ENCODE data around the gene NUSAP1.
"Not testable (repeated sequence)": the region's sequence is repeated elsewhere in the genome, so short reads cannot be mapped to it uniquely, and the experiment has no call there.

Gene NUSAP1

DNA sequence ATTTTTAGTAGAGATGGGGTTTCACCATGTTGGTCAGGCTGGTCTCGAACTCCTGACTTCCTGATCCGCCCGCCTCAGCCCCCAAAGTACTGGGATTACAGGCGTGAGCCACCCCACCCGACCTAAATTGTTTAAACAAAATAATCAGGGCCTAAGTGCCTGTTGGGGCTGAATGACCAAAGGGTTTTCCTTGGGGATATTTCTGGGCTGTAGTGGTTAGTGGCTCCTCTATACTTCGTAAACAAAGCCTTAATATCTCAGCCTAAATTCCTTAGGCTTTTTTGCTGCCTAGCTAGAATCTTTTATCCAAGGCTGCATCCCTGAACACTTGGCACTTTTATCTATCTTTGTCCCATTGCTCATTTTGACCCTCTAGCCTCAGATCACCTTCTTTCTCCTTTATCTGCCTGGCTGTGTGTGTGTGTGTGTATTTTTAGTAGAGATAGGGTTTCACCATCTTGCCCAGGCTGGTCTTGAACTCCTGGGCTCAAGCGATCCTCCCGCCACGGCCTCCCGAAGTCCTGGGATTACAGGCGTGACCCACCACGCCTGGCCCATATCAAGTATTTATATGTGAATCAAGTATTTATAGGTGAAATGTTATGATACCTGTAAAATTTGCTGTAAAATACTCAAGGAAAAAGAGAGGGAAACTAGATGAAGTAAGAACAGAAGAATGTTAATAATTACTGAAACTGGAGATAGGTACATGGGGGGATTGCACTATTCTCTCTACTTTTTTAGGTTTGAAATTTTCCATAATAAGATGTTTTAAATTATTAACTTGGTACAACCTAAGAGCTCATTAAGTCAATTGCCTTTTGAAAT is 1.8 kb downstream of the NUSAP1 start:
- DNase-seq, result no peak

GRCh38 chr15:41336549-41336948 is 3.9 kb downstream of the NUSAP1 start:
- DNase-seq, result no peak

GRCh38 chr15:41337047-41337446 is 4.4 kb downstream of the NUSAP1 start:
- DNase-seq, result no peak

DNA sequence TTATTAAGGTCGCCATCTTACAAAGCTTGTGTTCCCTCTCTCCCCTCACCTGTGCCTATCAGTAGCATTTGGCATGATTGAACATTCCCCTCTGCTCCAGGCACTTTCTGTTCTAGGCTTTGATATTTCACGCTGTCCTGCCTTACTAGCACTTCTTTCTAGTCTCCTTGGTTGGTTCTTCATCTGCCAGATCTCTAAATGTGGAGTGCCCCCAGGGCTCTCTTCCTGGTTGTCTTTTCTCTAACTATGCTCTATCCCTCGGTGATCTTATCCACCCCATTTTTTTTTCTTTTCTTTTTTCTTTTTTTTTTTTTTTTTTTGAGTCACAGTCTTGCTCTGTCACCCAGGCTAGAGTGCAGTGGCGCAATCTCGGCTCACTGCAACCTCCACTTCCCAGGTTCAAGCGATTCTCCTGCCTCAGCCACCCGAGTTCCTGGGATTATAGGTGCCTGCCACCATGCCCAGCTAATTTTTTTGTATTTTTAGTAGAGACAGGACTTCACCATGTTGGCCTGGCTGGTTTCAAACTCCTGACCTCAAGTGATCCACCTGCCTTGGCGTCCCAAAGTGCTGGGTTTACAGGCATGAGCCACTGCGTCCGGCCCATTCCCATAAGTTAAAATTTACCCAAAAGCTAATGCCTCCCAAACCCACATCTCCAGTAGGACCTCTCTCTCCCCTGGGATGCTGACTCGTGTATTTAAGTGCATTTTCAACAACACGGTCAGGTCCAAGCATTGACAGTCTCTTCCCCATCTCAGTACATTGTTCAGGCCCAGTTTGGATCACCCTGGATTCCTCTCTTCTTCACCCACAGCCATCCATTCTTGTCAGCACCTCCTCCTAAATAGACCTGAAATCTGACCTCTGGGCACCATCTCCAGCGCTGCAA is 5.2 kb downstream of the NUSAP1 start:
- DNase-seq, result no peak

DNA sequence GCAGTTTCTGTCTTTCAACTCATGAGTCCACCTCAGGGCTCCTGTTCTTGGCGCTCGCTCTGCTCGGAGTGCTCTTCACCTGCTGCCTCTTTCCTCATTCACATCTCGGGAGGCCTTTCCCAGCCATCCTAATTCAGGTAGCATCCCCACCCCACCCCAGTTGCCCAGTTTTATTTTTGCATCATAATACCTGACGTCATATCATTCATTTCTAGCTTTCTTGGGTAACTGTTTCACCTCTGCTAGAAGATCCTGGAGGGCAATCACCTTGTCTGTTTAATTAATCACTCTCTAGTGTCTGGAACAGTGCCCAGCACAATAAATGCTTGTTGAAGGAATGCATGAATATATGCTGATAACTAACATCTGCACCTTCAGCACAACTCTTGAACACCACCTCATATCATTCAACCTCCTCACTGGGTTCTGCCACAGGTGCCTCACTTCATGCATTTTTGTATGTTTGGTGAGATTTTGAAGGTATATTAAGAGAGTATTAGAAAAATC is 7.6 kb downstream of the NUSAP1 start:
- no peak for DNase-seq

DNA sequence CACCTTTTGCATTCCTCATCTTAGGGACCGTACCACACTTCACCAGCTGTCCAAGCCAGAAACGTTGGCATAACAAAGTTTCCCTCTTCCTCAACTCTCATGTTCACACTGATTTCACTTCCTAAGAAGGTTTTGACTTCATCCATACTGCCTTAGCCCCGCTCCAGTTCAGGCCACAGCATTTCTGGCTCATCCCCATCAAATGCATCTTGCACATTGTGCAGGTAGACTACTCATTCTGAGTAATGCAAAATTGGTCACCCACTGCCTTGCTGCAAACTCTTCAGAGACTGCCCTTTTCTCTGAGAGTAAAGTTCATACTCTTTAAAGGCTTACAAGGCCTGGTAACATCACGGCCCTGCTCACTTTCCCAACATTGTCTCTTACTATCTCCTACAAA is 8.8 kb downstream of the NUSAP1 start:
- no peak for DNase-seq

- no peak for DNase-seq
These were observed 14.6 kb downstream of the NUSAP1 start for GRCh38 chr15:41347236-41347635.

DNA sequence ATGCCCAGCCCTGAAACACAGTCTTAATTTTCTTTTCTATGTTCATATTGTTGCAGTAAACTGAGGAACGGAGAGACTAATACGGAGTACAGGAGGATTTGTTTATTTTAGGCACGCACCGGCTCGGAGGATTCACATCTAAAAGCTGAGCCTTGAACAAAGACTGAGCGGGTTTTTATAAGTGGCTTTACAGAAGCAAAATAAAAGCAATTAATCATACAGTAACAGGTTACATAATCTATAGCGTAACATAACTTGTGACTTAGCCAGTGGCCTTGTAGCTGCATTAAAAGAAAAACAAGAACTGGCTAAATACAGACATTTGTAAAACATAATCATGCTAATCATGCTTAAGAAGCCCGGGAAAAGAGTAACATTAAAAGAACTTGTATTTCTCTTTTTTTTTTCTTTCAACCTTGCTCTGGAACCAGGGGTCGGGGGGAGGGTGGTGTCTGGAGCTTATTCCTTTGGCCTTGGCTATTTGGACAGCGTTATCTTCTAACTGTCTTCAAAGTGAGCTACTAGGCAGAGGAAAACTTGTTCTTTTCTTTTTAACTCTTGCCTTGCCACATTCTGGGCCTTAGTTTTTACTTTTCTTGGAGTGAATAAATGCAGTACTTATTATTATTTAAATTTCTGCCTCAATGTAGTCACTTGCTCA is 17.5 kb downstream of the NUSAP1 start:
- DNase-seq, result no peak

DNA sequence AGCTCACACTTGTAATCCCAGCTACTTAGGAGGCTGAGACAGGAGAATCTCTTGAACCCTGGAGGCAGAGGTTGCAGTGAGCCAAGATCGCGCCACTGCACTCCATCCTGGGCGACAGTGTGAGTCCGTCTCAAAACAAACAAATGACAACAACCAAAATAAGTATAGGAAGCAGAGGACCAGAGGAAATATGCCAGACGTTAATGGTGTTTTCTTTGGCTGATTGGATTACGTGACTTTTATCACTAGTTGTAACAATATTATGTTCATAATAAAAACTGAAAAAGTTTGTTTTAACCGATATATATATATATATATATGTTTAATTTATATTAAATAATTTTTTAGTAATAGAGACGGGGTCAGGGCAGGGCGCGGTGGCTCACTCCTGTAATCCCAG is 21.7 kb downstream of the NUSAP1 start:
- DNase-seq, result no peak

DNA sequence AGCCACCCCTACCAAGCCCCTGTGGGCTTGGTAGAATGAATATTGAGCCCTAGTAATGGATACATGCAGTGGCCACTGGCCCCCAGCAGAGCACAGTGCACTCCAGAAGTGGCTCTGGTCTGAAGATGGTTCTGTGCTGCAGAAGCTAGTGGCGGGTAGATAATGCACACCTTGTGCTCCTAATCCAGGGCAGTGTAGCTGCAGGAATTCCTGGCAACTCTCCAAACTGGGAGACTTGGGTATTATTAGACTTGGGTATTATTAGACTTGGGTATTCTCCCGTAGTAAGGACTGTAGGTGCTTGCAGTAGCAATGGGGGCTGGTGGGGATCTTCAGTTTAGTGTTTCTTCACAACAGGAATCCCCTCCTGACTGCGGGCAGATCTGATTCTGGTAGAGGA is 34.7 kb downstream of the NUSAP1 start:
- DNase-seq, result no peak

GRCh38 chr15:41377978-41378377 is 45.3 kb downstream of the NUSAP1 start:
- no peak for DNase-seq

- DNase-seq, result not testable (repeated sequence)
These were observed 51.5 kb downstream of the NUSAP1 start for GRCh38 chr15:41383974-41384749.

GRCh38 chr15:41387646-41388045 is 55.0 kb downstream of the NUSAP1 start:
- no peak for DNase-seq

DNA sequence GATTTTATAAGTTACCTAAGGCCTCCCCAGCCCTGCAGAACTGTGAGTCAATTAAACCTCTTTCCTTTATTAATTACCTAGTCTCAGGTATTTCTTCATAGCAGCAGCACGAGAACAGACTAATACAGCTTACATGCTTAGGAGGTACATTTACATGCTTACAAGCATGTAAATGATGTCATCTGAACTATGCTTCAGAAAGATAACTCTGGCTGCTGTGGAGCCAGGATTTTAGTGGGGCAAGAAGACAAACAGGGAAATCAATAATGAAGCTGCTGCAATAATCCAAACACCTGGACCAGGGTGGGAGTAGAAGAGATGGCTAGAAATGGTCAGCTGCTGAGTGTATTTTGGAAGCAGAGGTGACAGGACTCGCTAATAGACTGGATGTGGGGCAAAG is 60.0 kb downstream of the NUSAP1 start:
- DNase-seq, result no peak

- no peak for DNase-seq
These were observed 62.2 kb downstream of the NUSAP1 start for GRCh38 chr15:41394924-41395323.

- no peak for DNase-seq
These were observed 63.4 kb downstream of the NUSAP1 start for GRCh38 chr15:41396111-41396510.

- no peak for DNase-seq
These were observed 69.2 kb downstream of the NUSAP1 start for GRCh38 chr15:41401904-41402267.

DNA sequence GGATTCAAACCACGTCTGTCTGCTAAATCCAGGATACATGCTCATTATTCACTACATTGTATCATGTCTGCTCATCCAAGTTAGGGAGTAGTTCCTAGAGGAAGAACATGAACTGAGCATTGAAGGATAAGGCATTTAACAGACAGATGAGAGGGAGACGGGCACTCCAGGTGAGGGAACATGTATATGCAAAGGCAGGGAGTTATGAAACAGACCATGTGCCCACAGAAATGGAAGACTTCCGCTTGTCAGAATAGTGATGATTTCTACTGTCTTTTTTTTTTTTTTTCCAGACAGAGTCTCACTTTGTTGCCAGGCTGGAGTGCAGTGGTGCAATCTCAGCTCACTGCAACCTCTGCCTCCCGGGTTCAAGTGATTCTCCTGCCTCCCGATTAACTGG is 74.7 kb downstream of the NUSAP1 start:
- DNase-seq, result no peak

DNA sequence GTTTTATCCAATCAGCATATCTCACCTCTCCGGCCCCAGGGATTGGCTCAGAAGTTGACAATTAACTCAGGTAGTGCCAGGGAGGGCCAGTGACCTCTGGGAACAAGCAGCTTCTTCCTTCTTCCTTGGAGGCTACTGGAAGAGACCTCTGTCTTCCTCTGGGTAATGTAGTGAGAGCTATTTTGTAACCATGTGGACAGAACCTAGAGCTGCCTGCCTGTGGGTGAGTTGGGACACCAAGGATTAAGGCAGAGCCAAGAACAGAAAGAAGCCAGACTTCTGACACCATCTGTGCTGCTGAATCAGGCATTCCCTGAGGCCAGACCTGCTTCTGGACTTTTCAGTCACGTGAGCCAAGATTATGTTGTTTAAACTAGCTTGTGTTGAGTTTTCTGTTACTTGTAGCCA is 75.6 kb downstream of the NUSAP1 start:
- DNase-seq, result no peak

GRCh38 chr15:41411031-41411430 is 78.3 kb downstream of the NUSAP1 start:
- DNase-seq, result no peak

DNA sequence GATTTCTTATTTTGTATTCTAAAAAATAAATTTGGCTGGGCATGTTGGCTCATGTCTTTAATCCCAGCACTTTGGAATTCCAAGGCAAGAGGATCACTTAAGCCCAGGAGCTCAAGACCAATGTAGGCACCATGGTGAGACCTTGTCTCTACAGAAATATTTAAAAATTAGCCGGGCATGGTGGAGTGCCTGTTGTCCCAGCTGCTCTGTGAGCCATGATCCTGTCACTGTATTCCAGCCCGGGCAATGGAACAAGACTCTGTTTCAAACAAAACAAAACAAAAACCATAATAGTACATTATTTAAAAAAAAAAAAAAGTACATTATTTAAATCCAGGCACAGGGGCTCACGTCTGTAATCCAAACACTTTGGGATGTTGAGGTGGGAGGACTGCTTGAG is 78.8 kb downstream of the NUSAP1 start:
- DNase-seq, result no peak

- DNase-seq, result no peak
These were observed 83.6 kb downstream of the NUSAP1 start for GRCh38 chr15:41416128-41416741.
